Activated CD4-positive, CD25-positive, alpha-beta regulatory T cell treated with anti-CD3 and anti-CD28 coated beads, Interleukin-2, amount 50 U/mL, for 24 hours (primary cell): ENCODE results near the gene HIVEP1.

ENCODE experiments used
- ATAC-seq, 2 donors: fragments of 150-1000 bp; cut with Tn5 transposase; one replicate each; pipeline ENCODE4 v1.10.0; 2021; ENCODE audit warnings: mild to moderate bottlenecking in 1 of 2, moderate library complexity in 1 of 2

The HIVEP1 gene

DNA sequence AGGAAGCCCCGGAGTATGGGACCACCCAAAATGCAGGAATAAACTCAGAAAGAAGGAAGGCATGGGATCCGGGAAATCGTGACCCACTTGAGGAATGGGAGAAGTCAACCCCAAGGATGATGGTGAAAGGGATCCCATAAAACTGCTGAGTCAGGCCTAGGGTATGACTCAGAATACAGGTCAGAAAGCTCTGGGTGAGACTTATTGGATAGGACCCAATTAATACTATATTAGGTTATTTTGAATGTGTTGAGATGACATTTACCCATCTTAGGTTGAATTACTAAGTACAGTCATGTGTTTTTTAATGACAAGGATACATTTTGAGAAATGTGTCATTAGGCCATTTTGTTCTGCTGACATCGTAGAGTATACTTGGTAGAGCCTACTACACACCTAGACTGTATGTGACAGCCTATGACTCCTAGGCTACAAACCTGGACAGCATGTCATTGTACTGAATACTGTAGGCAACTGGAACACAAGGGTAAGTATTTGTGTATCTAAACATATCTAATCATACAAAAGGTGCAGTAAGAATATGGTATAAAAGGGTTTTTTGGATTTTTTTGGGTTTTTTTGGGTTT lies 17.1 kb upstream of the HIVEP1 start:
- peak; percentile 76 to 82 for ATAC-seq

GRCh38 chr6:11996751-11997150 lies 15.4 kb upstream of the HIVEP1 start:
- ATAC-seq: no peak

DNA sequence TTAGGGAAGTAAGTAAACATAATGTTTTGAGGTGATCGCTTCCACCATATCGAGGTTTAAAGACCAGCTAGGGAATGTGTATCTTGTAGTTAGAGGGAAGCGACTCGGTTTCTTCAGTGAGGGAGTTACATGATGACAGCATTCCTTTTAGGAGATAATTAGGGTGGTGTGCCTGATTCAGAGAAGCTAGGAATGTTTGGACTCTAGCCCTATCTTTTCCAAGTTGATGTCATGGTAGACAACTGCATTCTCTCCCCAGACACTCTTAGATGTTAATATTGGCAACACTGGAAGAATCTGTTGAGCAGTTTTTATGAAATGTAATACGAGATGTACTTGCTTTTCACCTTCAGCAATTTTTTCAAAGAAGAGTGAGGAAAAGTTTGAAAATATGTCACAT lies 12.9 kb upstream of the HIVEP1 start:
- ATAC-seq: no peak

DNA sequence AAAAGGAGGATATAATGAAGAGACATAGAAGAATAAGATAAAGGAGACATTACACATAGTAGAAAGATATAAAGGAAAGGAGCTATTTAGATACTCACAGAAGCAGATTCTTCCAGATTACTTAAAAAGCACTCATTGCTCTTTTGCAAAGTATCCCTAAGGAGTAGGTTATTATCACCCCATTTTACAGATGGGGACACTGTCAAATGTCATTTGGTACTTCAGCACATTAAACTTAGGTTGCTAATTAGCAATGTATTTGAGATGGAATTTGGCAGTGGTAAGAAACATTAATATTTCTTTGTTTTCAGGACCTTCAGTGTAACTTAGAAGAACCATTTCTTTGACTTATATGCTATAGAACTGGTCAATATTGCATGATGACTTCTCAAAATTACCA lies 11.9 kb upstream of the HIVEP1 start:
- no peak for ATAC-seq

- no peak for ATAC-seq
Measured at GRCh38 chr6:12001004-12001705, 11.0 kb upstream of the HIVEP1 start.

- ATAC-seq: no peak
Measured at GRCh38 chr6:12001706-12002435, 10.2 kb upstream of the HIVEP1 start.

- no peak for ATAC-seq
Measured at GRCh38 chr6:12007473-12007872, 4.6 kb upstream of the HIVEP1 start.

GRCh38 chr6:12007887-12008286 lies 4.2 kb upstream of the HIVEP1 start:
- no peak for ATAC-seq

DNA sequence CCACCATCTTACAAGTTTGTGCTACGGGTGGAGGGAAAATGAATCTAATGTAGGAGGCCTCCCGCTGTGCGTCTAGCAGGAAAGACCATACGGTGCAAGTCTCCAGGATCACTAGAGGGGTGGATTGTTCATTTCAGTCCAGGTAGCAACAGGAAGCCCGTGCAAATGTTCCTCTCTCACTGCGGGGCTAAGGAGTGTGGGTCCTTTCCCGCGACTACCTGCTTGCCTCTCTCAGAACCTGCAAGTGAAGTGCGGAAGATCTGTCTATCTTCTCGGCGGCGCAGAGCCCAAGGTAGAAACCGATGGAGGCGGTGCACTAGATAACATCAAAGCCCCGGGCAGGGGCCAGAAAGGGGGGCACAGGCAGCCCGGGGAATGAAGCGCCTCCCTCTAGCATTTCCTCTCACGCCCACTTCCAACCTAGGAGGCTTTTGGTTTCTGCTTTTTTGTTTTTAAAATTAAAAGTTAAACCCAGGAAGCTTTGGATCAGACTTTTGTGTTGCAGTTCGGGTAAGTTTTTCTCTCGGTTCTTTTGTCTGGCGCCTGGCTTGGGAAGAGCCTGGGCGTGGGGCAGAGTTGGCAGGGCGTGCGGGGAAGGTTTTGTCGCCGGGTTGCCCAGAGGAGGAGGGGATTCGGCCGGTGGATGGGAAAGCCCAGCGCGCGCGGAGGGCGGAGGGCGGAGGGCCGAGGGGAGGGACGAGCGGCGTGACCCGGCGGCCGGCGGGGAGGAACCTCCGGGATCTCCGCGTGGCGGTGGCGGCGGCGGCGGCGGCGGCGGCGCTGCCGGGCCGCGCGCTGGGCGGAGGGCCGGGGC lies 3.5 kb upstream of the HIVEP1 start:
- peak; percentile 29 to 31 for ATAC-seq

DNA sequence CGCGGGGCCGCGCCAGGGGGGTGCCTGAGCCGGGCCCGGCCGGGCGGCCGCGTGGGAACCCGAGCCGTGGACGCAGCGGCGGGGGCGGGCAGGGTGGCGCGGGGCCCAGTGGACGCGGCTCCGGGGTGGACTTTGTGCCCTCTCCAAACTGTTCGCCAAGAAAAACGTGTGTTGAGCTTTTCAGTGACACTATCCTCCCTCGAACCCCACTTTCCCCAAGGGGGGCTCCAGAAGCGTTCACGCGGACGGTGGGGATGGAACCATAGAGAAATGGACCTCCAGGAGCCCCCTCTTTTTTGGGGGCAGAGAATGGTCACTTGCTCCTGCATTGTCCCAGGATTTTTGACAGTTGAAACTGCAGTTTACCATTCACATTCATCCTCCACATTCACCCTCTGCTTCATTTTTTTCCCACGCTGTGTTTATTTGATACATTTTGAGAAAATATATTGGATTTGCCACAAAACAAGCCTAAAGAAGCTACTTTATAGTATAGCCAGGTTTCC lies 2.9 kb upstream of the HIVEP1 start:
- no peak for ATAC-seq

DNA sequence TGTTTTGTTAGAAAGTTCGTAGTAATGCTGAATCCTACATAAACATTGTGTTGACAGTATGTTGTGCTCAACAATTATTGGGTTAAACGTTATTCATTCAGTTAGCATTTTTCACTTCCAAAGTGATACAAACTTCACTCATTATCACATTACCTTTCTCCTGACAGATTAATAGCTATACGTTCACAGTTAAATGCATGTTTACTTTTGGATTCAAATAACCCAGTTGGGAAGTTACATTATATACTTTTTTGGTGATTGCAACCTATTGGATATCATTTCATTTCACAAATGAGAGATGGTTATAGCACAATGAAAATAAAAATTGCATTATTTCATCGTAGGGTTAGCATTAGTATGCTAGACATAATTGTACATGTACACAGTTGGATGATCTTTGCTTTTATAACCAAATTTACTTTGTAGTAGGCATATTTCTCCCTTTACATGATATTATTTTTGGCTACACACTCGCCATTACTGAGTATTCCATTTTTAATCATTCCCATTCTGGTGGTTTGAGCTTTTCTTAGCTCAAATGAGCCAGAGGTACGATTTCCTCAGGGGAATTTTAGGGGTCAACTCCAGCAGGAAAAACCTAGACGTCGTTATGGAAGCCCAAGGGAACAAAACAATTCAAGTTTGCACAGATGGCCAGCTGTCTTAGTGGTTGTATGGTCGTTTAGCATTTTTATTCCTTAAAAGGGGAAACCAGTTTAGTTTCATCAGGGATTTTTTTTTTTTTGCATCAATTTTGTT lies 2.1 kb upstream of the HIVEP1 start:
- ATAC-seq: no peak

- peak; percentile 47 to 51 for ATAC-seq
Measured at GRCh38 chr6:12010635-12011275, 1.4 kb upstream of the HIVEP1 start.

DNA sequence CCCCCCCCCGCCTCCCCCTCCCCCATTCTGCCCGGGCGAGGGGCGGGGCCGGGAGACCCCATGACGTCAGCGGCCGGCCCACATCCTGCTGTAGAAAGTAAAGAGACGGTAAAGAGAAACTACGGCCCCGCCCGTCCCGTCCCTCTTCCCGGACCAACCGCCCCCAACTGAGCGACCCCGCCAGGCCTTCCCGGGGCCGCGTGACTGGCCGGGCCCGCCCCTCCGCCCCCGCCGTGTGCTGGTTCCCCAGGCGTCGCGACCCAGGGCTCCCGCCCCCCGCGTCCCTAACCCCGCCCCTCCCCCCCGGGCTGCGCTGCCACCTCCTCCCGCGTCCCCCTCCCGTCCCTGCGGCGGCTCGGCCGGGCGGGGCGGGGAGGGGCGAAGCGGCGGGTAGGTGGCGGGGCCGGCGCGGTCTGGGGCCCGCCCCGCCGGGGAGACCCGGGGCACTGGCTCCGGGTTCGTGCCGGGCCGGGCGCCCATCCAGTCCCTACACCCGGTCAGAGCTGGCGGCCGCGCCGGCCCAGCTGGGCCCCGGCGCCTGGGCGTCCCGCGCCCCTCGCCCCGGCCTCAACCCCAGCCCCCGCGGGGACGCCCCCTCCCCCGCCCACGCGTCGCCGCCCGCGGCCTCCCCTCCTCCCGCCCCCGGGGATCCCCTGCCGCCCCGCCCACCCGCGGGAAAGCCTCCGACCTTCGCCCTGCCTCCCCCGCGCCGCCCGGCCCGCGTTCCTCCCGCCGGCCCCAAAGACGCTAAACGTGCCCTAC lies 655 bp upstream of the HIVEP1 start:
- peak; percentile 78 to 80 for ATAC-seq

DNA sequence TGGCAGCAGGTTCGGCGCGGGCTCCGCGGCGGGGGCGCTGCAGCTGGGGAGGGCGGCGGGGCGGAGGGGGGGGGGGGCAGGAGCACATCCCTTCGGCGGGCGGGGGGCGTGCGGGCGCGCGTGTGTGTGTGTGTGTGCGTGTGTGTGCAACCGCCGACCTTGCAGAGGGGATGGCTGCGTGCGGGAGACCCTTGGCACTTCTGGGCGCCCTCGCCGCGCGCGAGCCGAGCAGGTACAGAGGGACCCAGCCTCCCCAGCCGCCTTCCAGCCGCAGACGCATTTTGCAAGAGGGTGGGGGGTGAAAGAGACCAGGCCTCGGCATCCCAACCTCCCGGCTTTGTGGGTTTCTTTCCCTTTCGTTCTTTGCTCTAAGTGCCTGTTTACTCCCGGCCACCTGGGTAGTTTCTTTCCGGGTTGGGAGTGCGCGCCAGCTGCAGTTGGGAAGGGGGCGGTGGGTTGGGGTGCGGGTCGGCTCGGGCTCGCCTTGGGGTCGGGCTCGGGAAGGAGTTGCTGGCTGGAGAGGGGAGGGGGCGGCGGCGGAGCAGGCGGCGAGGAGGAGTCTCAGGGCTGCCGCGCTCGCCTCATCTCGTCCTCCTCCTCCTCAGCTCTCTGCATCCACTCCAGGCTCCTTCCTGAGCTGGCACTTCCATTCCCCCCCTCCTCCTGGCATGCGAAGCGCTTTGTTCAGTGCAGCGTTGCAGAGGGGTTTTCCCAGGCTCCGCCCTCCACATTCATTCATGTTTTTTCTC lies 620 bp downstream of the HIVEP1 start:
- peak; percentile 12 to 16 for ATAC-seq

GRCh38 chr6:12013307-12013719 lies 1.2 kb downstream of the HIVEP1 start:
- ATAC-seq: no peak

GRCh38 chr6:12014027-12014872 lies 2.1 kb downstream of the HIVEP1 start:
- ATAC-seq: no peak

DNA sequence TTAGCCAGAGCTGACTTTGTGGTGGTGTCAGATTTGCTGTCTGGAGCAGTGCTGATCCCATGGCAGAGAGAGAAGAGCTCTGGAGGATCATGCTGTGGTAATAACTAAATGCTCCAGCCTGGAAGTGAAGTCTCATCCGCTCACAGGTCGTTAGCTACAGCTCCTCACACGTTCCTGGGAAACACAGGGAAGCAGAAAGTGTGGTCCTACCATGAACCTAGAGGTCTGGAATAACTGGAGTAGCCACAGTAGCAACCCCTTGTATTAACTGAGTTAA lies 2.7 kb downstream of the HIVEP1 start:
- ATAC-seq: no peak

DNA sequence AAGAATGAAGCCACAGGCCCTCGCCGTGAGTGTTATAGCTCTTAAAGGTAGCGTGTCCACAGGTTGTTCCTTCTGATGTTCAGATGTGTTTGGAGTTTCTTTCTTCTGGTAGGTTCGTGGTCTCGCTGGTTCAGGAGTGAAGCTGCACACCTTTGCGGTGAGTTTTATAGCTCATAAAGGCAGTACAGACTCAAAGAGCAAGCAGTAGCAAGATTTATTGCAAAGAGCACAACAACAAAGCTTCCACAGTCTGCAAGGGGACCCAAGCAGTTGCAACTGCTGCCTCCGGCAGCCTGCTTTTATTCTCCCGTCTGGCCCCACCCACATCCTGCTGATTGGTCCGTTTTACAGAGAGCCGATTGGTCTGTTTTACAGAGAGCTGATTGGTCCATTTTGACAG lies 5.2 kb downstream of the HIVEP1 start:
- ATAC-seq: no peak

- no peak for ATAC-seq
Measured at GRCh38 chr6:12017876-12018401, 5.8 kb downstream of the HIVEP1 start.
